ENCODE measurements around the gene PMP22.

Gene PMP22

DNA sequence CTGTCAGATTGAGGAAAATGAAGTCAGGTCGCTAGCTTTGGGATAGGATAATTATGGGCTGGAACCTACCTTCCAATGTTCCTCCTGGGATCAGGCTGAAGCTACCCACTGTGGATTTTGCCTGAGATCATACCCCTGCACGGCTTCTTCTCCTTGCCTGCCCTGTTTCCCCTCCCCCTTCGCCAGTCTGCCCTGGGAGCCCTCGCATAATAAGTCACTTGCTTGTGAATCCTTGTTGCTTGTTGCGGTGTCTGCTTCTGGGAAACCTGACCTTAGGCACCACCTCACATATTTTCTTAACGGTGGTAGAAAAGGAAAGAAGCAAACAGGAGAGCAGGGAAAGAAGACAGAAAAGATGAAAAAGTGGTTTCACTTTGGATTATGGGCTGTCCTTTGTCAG is 13.3 kb upstream of the PMP22 start:
- DNase-seq (ENCODE audit: low read depth), result no peak
- no peak for TF ChIP-seq MAX (IDR thresholded peaks at IDR 0.05; ENCODE audit: low read depth, low read length)
- TF ChIP-seq, protein P1, sequence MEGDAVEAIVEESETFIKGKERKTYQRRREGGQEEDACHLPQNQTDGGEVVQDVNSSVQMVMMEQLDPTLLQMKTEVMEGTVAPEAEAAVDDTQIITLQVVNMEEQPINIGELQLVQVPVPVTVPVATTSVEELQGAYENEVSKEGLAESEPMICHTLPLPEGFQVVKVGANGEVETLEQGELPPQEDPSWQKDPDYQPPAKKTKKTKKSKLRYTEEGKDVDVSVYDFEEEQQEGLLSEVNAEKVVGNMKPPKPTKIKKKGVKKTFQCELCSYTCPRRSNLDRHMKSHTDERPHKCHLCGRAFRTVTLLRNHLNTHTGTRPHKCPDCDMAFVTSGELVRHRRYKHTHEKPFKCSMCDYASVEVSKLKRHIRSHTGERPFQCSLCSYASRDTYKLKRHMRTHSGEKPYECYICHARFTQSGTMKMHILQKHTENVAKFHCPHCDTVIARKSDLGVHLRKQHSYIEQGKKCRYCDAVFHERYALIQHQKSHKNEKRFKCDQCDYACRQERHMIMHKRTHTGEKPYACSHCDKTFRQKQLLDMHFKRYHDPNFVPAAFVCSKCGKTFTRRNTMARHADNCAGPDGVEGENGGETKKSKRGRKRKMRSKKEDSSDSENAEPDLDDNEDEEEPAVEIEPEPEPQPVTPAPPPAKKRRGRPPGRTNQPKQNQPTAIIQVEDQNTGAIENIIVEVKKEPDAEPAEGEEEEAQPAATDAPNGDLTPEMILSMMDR (IDR thresholded peaks at IDR 0.05; ENCODE audit: low read depth, low read length), result no peak
- TF ChIP-seq MYC (IDR thresholded peaks at IDR 0.05; ENCODE audit: low read depth, low read length), result no peak
- no peak for TF ChIP-seq POLR2A (IDR thresholded peaks at IDR 0.05; ENCODE audit: extremely low read depth, insufficient read length)
- no peak overlapping the region for H3K4me3 ChIP-seq (ENCODE audit: low read depth, low read length)

DNA sequence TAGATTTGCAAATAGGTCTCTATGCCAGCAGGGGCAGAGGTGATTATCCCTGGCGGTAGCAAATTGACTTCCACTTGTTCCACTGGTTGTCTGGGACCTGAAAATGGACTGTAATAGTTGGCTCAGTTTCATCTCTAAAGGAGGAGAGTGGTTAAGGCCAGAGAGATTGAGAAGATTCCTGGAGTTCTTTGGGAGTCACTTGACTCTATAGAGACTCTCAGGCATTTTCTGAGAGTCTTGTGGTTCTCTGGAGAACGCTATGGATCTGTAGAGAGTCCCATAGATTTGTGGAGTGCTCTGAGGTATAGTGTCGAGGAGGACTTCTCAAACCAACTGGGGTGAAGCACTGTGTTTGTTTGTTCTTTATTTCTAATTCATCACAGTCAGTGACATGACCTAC is 8.9 kb upstream of the PMP22 start:
- H3K4me3 ChIP-seq (ENCODE audit: low read depth, low read length), result no peak overlapping the region
- DNase-seq (ENCODE audit: low read depth), result no peak
- TF ChIP-seq, protein P1 (IDR thresholded peaks at IDR 0.05; ENCODE audit: low read depth, low read length), result no peak

DNA sequence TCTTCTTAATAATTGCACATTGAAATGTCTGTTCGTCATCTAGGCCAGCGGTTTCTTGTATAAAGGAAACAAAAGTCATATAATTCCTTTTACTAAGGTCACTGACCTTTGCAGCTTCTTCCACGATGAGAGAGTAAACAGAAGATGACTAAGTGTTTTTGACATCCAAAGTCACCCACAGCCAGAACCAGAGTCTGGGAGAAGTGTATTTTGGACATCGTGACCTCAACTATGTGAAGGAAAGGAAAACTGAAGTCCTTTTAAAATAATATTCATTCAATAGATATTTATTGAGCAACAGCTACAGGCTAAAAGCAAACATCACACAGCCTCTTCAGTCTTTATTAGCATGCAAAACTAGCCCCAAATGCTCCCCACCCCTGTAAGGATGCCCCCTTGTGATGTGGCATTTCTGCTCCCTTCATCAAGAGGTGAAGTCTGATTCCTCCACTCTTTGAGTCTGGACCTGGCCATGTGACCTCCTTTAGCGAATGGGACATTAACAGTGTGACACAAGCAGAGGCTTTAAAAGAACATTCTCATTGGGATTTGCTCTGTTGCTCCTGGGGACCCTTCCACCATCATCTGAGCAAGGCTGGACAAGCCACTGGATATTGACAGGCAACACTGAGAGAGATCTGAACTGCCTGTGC is 8.1 kb upstream of the PMP22 start:
- TF ChIP-seq POLR2A (IDR thresholded peaks at IDR 0.05; ENCODE audit: extremely low read depth, insufficient read length), result no peak
- TF ChIP-seq, protein P1 (IDR thresholded peaks at IDR 0.05; ENCODE audit: low read depth, low read length), result no peak
- TF ChIP-seq MAX (IDR thresholded peaks at IDR 0.05; ENCODE audit: low read depth, low read length), result no peak
- no peak for TF ChIP-seq MYC (IDR thresholded peaks at IDR 0.05; ENCODE audit: low read depth, low read length)
- H3K4me3 ChIP-seq (ENCODE audit: low read depth, low read length), result no peak overlapping the region
- DNase-seq (ENCODE audit: low read depth), result no peak

- TF ChIP-seq, protein P1 (IDR thresholded peaks at IDR 0.05; ENCODE audit: low read depth, low read length), result no peak
- no peak for TF ChIP-seq MAX (IDR thresholded peaks at IDR 0.05; ENCODE audit: low read depth, low read length)
- no peak for TF ChIP-seq POLR2A (IDR thresholded peaks at IDR 0.05; ENCODE audit: extremely low read depth, insufficient read length)
- no peak for TF ChIP-seq MYC (IDR thresholded peaks at IDR 0.05; ENCODE audit: low read depth, low read length)
- no peak for DNase-seq (ENCODE audit: low read depth)
These were observed 6.6 kb upstream of the PMP22 start for GRCh38 chr17:15271741-15272140.

GRCh38 chr17:15270628-15271381 is 5.7 kb upstream of the PMP22 start:
- TF ChIP-seq POLR2A (IDR thresholded peaks at IDR 0.05; ENCODE audit: extremely low read depth, insufficient read length), result no peak
- TF ChIP-seq, protein P1 (IDR thresholded peaks at IDR 0.05; ENCODE audit: low read depth, low read length), result no peak
- DNase-seq (ENCODE audit: low read depth), result no peak
- H3K4me3 ChIP-seq (ENCODE audit: low read depth, low read length), result no peak overlapping the region

More at GRCh38 chr17:15271741-15272140, 6.6 kb upstream of the PMP22 start:
- H3K4me3 ChIP-seq (ENCODE audit: low read depth, low read length), result no peak overlapping the region

GRCh38 chr17:15269780-15270089 is 4.6 kb upstream of the PMP22 start:
- TF ChIP-seq, protein P1 (IDR thresholded peaks at IDR 0.05; ENCODE audit: low read depth, low read length), result no peak
- TF ChIP-seq MYC (IDR thresholded peaks at IDR 0.05; ENCODE audit: low read depth, low read length), result no peak
- no peak for TF ChIP-seq MAX (IDR thresholded peaks at IDR 0.05; ENCODE audit: low read depth, low read length)
- no peak for TF ChIP-seq POLR2A (IDR thresholded peaks at IDR 0.05; ENCODE audit: extremely low read depth, insufficient read length)
- H3K4me3 ChIP-seq (ENCODE audit: low read depth, low read length), result no peak overlapping the region
- DNase-seq (ENCODE audit: low read depth), result no peak

All from NB4 (cell line).